Adrenal gland (tissue), 5 donors: ENCODE measurements around the gene CCNK.

Experiments
- CTCF ChIP-seq, 6 experiments: fragments of 450-650 bp in 4 of 6; fragments of 200-600 bp in 2 of 6; sonication (generic) in 1 of 6; IDR thresholded peaks; 1 replicate in 5 of 6; 2 replicates in 1 of 6; pipeline versions ENCODE4 v1.5.1 to v1.8.0; 2016 to 2021; ENCODE audit warnings: antibody characterized with exemption in 6 of 6, mild to moderate bottlenecking in 2 of 6, moderate library complexity in 1 of 6
- POLR2A ChIP-seq, 2 donors: fragments of 450-650 bp; IDR thresholded peaks; one replicate each; pipeline ENCODE4 v1.6.1; 2017; ENCODE audit warnings: antibody characterized with exemption in 2 of 2, mild to moderate bottlenecking in 2 of 2, moderate library complexity in 1 of 2
- donor health status: DM: no; HTN: no; CAD: no.

- TF ChIP-seq POLR2A (IDR thresholded peaks at IDR 0.05) (no peak), CTCF (IDR thresholded peaks at IDR 0.05) (no peak)
These were observed 35.1 kb downstream of the CCNK start for GRCh38 chr14:99516156-99516870.
